NCI-H128 (cell line): ENCODE results near the gene MED13.
"Not testable (repeated sequence)": the region's sequence is repeated elsewhere in the genome, so short reads cannot be mapped to it uniquely, and the experiment has no call there.

Experiments
- DNase-seq: peaks from one replicate; lab custom pipeline; 2025; ENCODE audit not compliant: unreplicated experiment; lab: John Stamatoyannopoulos, UW

Gene MED13

DNA sequence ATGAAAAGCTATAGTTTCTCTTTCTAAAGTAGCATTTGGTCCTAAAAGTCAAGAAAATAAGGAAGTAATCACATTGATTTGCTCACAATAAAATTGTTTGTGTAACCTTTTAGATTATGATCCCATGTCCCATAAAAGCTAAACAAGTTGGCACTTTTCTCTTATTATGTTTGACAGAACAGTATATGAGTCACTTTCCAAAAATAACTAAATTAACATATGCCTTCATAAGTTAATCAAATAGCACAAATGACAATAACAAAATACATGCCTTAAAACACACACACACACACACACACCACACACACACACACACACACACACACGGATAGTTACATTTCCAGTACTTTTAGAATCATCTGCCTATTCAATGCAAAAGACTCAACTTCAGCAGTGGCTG lies 2.8 kb downstream of the MED13 start:
- DNase-seq, result no peak

DNA sequence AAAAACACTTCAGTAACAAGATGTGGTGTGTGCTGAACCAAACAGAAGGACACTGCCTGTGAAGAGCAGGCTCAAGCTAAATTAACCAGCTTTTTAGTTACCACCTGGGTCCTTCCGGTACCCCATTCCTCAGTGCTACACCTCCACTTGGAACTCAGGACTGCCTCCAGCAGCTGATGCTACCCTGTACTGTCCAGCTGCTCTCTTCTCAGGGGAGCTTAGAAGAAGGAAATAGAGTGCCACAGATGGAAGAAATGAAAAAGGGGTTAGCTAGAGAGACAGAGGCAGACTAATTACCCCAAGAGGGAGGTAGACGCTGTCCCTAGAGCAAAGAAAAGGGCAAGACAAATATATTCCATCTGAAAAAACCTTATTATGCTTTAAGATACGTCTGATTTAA lies 5.7 kb downstream of the MED13 start:
- DNase-seq, result no peak

DNA sequence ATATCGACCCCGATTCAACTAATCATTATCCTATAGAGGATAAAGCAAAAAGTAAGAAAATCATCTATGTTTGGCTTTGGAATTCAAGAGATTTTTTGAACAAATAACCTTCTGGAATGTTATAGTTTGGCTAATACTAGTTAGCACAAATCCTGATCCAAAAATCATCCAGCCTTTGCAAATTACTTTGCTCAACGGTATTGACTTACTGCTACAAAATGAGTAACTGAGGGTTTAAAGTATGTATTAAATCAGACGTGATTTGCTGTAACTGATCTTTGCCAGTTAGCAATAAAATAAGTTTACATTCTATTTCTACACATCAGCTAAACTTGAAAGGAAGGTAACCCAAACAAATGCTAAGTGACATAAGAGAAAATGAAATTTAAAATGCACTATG lies 6.5 kb downstream of the MED13 start:
- no peak for DNase-seq

GRCh38 chr17:62057696-62058095 lies 7.4 kb downstream of the MED13 start:
- DNase-seq, result no peak

DNA sequence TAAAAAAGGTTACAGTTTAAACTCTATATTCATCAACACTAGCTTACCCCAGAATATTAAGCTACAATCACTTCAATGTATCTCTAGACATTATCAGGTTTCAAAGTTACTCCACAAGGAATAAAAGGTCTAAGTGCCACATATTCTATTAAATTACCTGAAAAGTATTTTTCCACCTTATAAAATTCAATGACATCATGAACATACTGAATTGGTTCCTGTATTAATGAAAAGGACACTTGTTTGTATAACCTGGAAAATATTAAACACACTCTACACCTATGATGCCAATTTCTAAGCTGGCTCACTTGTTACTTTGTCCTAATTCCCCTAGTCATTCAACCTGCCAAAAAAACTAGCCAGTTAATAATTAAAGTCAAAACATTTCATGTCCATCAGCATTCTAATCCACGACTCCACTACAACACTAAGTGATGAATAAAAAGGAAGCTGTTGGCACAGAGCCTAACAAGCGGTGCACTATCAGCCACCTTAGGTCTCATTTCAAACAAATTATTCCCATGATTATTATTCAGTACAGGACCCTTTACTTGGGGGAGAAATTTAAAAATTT lies 12.2 kb downstream of the MED13 start:
- DNase-seq, result no peak

DNA sequence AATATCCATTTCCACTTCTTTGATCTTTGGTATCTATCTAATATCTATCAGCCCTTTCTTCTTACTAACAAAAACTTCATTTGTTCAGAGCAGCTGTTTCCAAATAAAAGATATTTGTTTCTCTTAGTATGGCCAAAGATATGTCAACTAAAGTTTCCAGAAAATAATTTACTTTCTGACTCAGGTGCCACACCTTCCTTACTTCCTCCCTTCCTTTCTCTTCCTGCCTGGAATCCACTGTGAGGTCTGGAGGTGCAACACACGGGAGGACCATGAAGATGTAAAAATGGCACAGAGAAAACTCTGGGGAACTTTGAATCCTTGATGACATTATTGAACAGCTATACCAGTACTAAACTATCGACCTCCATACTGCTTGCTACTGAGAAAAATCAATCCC lies 14.0 kb downstream of the MED13 start:
- DNase-seq, result no peak

DNA sequence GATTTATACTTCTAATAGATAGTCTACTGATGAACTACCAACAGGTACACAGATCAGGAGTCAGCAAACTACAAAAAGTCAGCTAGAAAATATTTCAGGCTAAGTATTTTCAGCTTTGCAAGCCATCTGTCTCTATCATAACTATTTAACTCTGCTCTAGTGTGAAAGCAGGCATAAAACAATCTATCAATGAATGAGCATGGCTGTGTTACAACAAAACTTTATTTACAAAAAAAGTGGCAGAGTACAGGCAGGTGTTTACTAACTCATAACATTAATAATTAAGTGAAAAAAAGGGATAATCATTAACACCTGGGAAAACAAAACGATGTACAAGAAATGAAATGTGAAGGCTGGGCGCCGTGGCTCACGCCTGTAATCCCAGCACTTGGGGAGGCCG lies 15.8 kb downstream of the MED13 start:
- no peak for DNase-seq

GRCh38 chr17:62048262-62048661 lies 16.8 kb downstream of the MED13 start:
- no peak for DNase-seq

DNA sequence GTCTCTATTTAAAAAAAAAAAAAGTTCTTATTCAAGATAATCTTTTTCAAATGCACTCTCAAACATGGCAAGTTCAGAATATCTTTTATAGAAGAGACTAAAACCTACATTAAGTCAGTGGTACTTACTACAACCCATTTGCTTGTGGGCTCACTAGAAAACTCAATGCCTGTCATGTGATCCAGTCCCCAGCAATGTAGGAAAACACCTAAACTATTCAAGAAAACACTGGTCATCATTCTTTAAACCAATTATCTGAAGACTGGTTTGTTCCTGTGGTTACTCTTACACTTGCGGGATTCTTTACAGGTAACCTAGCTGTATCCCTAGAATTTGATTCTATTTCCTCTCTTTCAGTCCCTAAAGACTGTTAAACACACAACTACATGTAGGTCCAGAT lies 19.6 kb downstream of the MED13 start:
- no peak for DNase-seq

GRCh38 chr17:62045109-62045508 lies 20.0 kb downstream of the MED13 start:
- DNase-seq, result no peak

DNA sequence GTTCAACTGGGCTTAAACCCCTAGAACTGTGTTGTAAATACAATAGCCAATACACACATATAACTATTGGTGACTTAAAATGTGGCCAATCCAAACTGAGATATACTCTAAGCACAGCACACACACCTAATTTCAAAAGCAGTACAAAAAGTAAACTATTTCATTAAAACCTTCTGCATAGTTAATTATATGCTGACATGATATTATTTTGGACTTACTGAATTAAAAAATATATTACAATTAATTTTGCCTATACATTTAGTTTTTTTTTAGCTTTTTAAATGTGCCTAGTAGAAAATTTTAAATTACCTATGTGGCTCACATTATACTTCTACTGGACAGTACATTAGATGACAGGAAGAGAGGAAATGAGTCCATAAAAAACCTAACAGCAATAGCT lies 21.5 kb downstream of the MED13 start:
- no peak for DNase-seq

DNA sequence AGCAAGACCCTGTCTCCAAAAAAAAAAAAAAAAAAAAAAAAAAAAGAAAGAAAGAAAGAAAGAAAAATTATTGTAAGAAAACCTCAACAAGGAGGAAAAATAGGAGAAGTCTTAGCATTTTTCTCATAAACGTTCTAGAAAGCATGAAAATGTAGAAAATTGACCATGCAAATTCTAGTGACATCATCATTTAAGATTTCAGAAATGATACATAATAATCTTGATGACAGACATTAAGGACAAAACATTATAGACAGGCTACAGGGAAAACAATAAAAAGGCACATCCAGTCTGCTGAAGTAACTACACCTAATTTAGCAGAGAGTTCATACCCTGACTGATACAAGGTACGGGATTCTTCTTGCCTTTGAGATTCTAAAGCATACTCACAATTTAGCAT lies 21.9 kb downstream of the MED13 start:
- DNase-seq, result no peak

GRCh38 chr17:62038248-62038647 lies 26.8 kb downstream of the MED13 start:
- no peak for DNase-seq

- no peak for DNase-seq
These were observed 31.8 kb downstream of the MED13 start for GRCh38 chr17:62033317-62033716.

DNA sequence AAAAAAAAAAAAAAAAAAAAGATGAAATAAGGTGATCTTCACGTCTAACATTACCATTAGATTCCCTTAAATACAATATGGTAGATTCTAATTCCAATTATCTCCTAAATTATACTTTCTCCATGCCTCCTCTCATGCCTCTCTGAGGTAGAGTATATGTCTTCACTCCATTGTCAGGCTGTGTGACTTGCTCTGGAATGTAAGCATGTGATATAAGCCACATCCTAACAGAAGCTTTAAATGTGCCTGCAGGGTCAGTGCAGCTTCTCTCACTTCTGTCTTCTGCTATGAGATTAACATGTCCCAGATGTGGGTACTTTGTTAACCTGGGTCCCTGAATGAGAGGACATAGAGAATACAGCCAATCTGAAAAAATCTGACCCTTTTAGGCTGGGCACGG lies 32.6 kb downstream of the MED13 start:
- DNase-seq, result no peak

GRCh38 chr17:62030264-62030663 lies 34.8 kb downstream of the MED13 start:
- no peak for DNase-seq

GRCh38 chr17:62024866-62025265 lies 40.2 kb downstream of the MED13 start:
- no peak for DNase-seq

- no peak for DNase-seq
These were observed 47.2 kb downstream of the MED13 start for GRCh38 chr17:62017912-62018311.

GRCh38 chr17:62017496-62017895 lies 47.6 kb downstream of the MED13 start:
- no peak for DNase-seq

DNA sequence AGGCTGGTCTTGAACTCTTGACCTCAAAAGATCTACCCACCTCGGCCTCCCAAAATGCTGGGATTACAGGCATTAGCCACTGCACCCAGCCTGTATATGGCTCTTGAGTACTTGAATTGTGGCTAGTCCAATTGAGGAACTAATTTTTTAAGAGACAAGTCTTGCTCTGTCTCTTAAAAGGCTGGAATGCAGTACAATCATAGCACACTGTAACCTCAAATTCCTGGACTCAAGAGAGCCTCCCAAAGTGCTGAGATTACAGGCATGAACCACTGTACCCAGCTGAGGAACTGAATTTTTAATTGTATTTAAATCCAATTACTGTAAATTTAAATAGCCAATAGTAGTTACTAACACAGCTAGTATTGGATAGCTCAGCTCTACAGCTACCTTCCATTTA lies 50.6 kb downstream of the MED13 start:
- no peak for DNase-seq

- DNase-seq, result no peak
These were observed 55.9 kb downstream of the MED13 start for GRCh38 chr17:62009220-62009619.

GRCh38 chr17:62008294-62008693 lies 56.8 kb downstream of the MED13 start:
- DNase-seq, result no peak

GRCh38 chr17:62004388-62004787 lies 60.7 kb downstream of the MED13 start:
- no peak for DNase-seq

GRCh38 chr17:62003141-62003540 lies 61.9 kb downstream of the MED13 start:
- not testable (repeated sequence) for DNase-seq
